WI38 (cell line): ENCODE data around the gene RAB30.

Experiments used
- H3K4me3 ChIP-seq: 2 replicates; pipeline ENCODE4 v1.5.1; 2011; ENCODE audit warnings: low read depth, mild to moderate bottlenecking, control low read depth, low read length
- CTCF ChIP-seq: IDR thresholded peaks from 2 replicates; pipeline ENCODE4 v1.5.1; 2012; ENCODE audit warnings: low read depth, mild to moderate bottlenecking, control low read depth, low read length

RAB30 gene

GRCh38 chr11:83007477-83007876 lies 64.2 kb downstream of the RAB30 start:
- no peak overlapping the region for H3K4me3 ChIP-seq
- TF ChIP-seq CTCF = no peak

GRCh38 chr11:83006877-83007330 lies 64.8 kb downstream of the RAB30 start:
- H3K4me3 ChIP-seq = no peak overlapping the region
- TF ChIP-seq CTCF = no peak

- no peak for TF ChIP-seq CTCF
- no peak overlapping the region for H3K4me3 ChIP-seq
These were observed 66.7 kb downstream of the RAB30 start for GRCh38 chr11:83004746-83005556.

GRCh38 chr11:83002522-83002921 lies 69.2 kb downstream of the RAB30 start:
- no peak for TF ChIP-seq CTCF

GRCh38 chr11:83002053-83002452 lies 69.6 kb downstream of the RAB30 start:
- no peak overlapping the region for H3K4me3 ChIP-seq
- TF ChIP-seq CTCF = no peak

More at GRCh38 chr11:83002522-83002921, 69.2 kb downstream of the RAB30 start:
- H3K4me3 ChIP-seq = no peak overlapping the region

GRCh38 chr11:83000381-83000780 lies 71.3 kb downstream of the RAB30 start:
- TF ChIP-seq CTCF = no peak
- no peak overlapping the region for H3K4me3 ChIP-seq

GRCh38 chr11:82999232-82999631 lies 72.5 kb downstream of the RAB30 start:
- H3K4me3 ChIP-seq = no peak overlapping the region
- no peak for TF ChIP-seq CTCF
